Uterus (tissue), 2 donors: ENCODE data around the gene CCT8L2.
"Not testable (repeated sequence)": the region's sequence is repeated elsewhere in the genome, so short reads cannot be mapped to it uniquely, and the experiment has no call there.

ENCODE experiments used
- POLR2A ChIP-seq, 2 donors: fragments of 450-650 bp; IDR thresholded peaks; one replicate each; pipeline ENCODE4 v1.6.1; 2016; ENCODE audit warnings: antibody characterized with exemption in 2 of 2, mild to moderate bottlenecking in 1 of 2, moderate library complexity in 1 of 2
- TF ChIP-seq, protein P1 (sequence below), 4 experiments: fragments of 200-600 bp in 2 of 4; fragments of 450-650 bp in 2 of 4; sonication (generic) in 2 of 4; IDR thresholded peaks; one replicate each; pipeline ENCODE4 v1.5.1; 2016 to 2019; ENCODE audit warnings: antibody characterized with exemption in 4 of 4, mild to moderate bottlenecking in 2 of 4, moderate library complexity in 1 of 4

- TF ChIP-seq, protein P1, sequence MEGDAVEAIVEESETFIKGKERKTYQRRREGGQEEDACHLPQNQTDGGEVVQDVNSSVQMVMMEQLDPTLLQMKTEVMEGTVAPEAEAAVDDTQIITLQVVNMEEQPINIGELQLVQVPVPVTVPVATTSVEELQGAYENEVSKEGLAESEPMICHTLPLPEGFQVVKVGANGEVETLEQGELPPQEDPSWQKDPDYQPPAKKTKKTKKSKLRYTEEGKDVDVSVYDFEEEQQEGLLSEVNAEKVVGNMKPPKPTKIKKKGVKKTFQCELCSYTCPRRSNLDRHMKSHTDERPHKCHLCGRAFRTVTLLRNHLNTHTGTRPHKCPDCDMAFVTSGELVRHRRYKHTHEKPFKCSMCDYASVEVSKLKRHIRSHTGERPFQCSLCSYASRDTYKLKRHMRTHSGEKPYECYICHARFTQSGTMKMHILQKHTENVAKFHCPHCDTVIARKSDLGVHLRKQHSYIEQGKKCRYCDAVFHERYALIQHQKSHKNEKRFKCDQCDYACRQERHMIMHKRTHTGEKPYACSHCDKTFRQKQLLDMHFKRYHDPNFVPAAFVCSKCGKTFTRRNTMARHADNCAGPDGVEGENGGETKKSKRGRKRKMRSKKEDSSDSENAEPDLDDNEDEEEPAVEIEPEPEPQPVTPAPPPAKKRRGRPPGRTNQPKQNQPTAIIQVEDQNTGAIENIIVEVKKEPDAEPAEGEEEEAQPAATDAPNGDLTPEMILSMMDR (IDR thresholded peaks at IDR 0.05), result not testable (repeated sequence)
- TF ChIP-seq POLR2A (IDR thresholded peaks at IDR 0.05), result not testable (repeated sequence)
Observed at GRCh38 chr22:16600644-16601436, 8.2 kb upstream of the CCT8L2 start.
